ENCODE measurements around the gene DOCK1.

DOCK1 gene

GRCh38 chr10:127015373-127015772, 110.1 kb downstream of the DOCK1 start:
- no peaks in the 10 kb centered on the region for H3K9me3 ChIP-seq (ENCODE audit: control insufficient read depth, low read depth, low read length)
- no peaks in the 10 kb centered on the region for H3K27me3 ChIP-seq (ENCODE audit: control insufficient read depth, insufficient read depth, low read length)
- no peaks in the 10 kb centered on the region for H3K4me1 ChIP-seq (ENCODE audit: control insufficient read depth, low read depth, low read length)
- no peak overlapping the region for H3K9ac ChIP-seq (ENCODE audit: low read length)
- H3K4me3 ChIP-seq (ENCODE audit: low read length), result no peak overlapping the region
- H3K36me3 ChIP-seq (ENCODE audit: control insufficient read depth, low read depth, low read length), result peaks cover 16% of the 10 kb centered on the region
- H3K27ac ChIP-seq (ENCODE audit: low read length), result no peak overlapping the region

DNA sequence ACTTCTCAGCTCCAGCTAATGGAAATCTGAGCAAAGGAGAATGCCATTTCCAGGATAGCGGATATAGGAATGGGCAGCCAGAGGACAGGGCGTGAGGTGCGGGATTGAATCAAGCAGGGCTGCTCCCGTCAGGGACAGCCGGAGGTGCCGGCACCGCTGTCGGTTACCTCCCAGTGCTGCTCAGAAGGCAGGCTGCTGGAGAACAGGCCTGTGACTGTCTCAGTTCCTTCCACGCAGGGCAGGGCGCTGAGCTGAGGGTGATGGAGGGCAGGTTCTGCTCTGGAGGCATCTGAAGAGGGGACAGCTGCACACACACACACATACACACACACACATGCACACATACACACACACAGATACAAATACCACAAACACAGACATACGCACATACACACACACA, 111.1 kb downstream of the DOCK1 start:
- Histone ChIP-seq H3K27ac (ENCODE audit: low read length) (no peak overlapping the region), H3K27me3 (ENCODE audit: control insufficient read depth, insufficient read depth, low read length) (no peaks in the 10 kb centered on the region), H3K9me3 (ENCODE audit: control insufficient read depth, low read depth, low read length) (no peaks in the 10 kb centered on the region), H3K4me1 (ENCODE audit: control insufficient read depth, low read depth, low read length) (no peaks in the 10 kb centered on the region), H3K9ac (ENCODE audit: low read length) (no peak overlapping the region), H3K36me3 (ENCODE audit: control insufficient read depth, low read depth, low read length) (peaks cover 16% of the 10 kb centered on the region), H3K4me3 (ENCODE audit: low read length) (no peak overlapping the region)

DNA sequence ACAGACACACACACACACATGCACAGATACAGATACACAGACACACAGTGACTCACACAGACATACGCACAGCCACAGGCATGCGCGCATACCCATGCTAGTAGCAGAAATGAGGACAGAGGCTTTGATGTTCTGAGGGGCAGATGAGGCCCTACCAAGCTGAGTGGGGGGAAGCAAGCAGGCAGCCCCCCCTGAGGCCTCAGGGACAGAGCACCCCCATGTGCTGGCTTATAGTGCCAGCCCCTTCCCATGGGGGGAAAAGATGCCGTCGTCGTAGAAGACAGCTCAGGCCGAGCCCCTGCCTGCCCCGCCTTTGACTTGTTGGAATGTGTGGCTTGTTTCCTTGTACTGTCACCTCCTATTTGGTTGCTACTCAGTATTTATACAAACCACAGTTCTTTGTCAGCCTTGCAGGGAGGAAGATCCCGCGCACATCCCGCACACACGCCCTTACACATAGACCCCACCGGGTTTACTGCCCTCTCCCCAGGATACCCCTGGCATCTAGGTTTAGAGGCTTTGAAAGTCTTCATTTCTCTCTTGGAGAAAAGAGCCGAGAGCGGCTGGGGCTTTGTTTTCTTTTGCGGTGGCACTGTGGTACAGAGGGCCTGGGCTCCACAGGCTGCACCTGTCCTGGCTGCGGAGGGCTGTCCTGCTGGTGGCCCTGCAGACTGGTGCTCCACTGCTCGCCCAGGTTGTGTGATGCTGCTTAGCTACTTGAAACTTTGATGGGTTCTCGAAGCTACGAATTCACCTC, 112.5 kb downstream of the DOCK1 start:
- Histone ChIP-seq H3K9me3 (ENCODE audit: control insufficient read depth, low read depth, low read length) (no peaks in the 10 kb centered on the region), H3K4me3 (ENCODE audit: low read length) (no peak overlapping the region), H3K4me1 (ENCODE audit: control insufficient read depth, low read depth, low read length) (no peaks in the 10 kb centered on the region), H3K27ac (ENCODE audit: low read length) (no peak overlapping the region), H3K9ac (ENCODE audit: low read length) (no peak overlapping the region), H3K36me3 (ENCODE audit: control insufficient read depth, low read depth, low read length) (peaks cover 14% of the 10 kb centered on the region), H3K27me3 (ENCODE audit: control insufficient read depth, insufficient read depth, low read length) (no peaks in the 10 kb centered on the region)

GRCh38 chr10:127018298-127018650, 113.0 kb downstream of the DOCK1 start:
- no peak overlapping the region for H3K27ac ChIP-seq (ENCODE audit: low read length)
- no peaks in the 10 kb centered on the region for H3K4me1 ChIP-seq (ENCODE audit: control insufficient read depth, low read depth, low read length)
- peaks cover 14% of the 10 kb centered on the region for H3K36me3 ChIP-seq (ENCODE audit: control insufficient read depth, low read depth, low read length)
- no peak overlapping the region for H3K9ac ChIP-seq (ENCODE audit: low read length)
- no peak overlapping the region for H3K4me3 ChIP-seq (ENCODE audit: low read length)
- H3K27me3 ChIP-seq (ENCODE audit: control insufficient read depth, insufficient read depth, low read length), result no peaks in the 10 kb centered on the region
- no peaks in the 10 kb centered on the region for H3K9me3 ChIP-seq (ENCODE audit: control insufficient read depth, low read depth, low read length)

DNA sequence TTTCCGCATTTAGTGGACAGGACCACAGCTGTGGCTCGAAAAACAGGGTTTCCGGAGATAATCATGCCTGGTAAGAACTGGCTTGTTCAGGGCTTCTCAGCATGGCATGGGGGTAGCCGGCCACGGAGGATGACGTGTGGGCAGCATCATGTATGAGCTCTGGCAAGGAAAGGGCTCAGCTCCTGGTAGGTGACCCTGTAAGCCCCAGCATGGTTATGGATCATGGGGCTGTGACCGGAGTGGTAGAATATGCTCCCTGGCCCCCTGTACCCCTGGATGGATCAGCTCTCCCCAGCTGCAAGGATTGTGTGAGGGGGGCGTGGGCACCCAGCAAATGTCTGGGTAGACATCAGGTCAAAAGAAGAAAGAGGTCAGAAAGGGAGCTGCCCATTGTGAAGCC, 113.5 kb downstream of the DOCK1 start:
- Histone ChIP-seq H3K4me1 (ENCODE audit: control insufficient read depth, low read depth, low read length) (no peaks in the 10 kb centered on the region), H3K9ac (ENCODE audit: low read length) (no peak overlapping the region), H3K27ac (ENCODE audit: low read length) (no peak overlapping the region), H3K4me3 (ENCODE audit: low read length) (no peak overlapping the region), H3K27me3 (ENCODE audit: control insufficient read depth, insufficient read depth, low read length) (no peaks in the 10 kb centered on the region), H3K36me3 (ENCODE audit: control insufficient read depth, low read depth, low read length) (peaks cover 15% of the 10 kb centered on the region), H3K9me3 (ENCODE audit: control insufficient read depth, low read depth, low read length) (no peaks in the 10 kb centered on the region)

DNA sequence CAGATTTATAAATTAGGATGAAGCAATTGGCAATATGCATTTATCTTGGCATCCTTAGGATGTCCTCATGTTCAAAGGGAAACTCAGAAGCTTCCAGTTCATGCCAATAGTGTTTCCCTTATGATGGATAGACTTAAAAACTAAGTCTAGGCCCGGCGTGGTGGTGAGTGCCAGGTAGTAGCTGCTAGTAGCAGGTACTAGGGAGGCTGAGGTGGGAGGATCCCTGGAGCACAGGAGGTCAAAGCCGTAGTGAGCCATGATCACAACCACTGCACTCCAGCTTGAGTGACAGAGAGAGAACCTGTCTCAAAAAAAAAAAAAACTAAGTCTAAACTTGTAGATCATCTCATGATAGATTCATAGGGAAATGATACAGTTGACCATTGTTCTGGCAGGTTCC, 115.0 kb downstream of the DOCK1 start:
- H3K27me3 ChIP-seq (ENCODE audit: control insufficient read depth, insufficient read depth, low read length), result no peaks in the 10 kb centered on the region
- H3K4me1 ChIP-seq (ENCODE audit: control insufficient read depth, low read depth, low read length), result no peaks in the 10 kb centered on the region
- H3K9ac ChIP-seq (ENCODE audit: low read length), result no peak overlapping the region
- H3K9me3 ChIP-seq (ENCODE audit: control insufficient read depth, low read depth, low read length), result no peaks in the 10 kb centered on the region
- H3K4me3 ChIP-seq (ENCODE audit: low read length), result no peak overlapping the region
- no peak overlapping the region for H3K27ac ChIP-seq (ENCODE audit: low read length)
- peaks cover 22% of the 10 kb centered on the region for H3K36me3 ChIP-seq (ENCODE audit: control insufficient read depth, low read depth, low read length)

- Histone ChIP-seq H3K9ac (ENCODE audit: low read length) (no peak overlapping the region), H3K27ac (ENCODE audit: low read length) (no peak overlapping the region), H3K4me1 (ENCODE audit: control insufficient read depth, low read depth, low read length) (no peaks in the 10 kb centered on the region), H3K27me3 (ENCODE audit: control insufficient read depth, insufficient read depth, low read length) (no peaks in the 10 kb centered on the region), H3K36me3 (ENCODE audit: control insufficient read depth, low read depth, low read length) (peaks cover 27% of the 10 kb centered on the region), H3K4me3 (ENCODE audit: low read length) (no peak overlapping the region), H3K9me3 (ENCODE audit: control insufficient read depth, low read depth, low read length) (no peaks in the 10 kb centered on the region)
Measured at GRCh38 chr10:127021801-127022200, 116.6 kb downstream of the DOCK1 start.

DNA sequence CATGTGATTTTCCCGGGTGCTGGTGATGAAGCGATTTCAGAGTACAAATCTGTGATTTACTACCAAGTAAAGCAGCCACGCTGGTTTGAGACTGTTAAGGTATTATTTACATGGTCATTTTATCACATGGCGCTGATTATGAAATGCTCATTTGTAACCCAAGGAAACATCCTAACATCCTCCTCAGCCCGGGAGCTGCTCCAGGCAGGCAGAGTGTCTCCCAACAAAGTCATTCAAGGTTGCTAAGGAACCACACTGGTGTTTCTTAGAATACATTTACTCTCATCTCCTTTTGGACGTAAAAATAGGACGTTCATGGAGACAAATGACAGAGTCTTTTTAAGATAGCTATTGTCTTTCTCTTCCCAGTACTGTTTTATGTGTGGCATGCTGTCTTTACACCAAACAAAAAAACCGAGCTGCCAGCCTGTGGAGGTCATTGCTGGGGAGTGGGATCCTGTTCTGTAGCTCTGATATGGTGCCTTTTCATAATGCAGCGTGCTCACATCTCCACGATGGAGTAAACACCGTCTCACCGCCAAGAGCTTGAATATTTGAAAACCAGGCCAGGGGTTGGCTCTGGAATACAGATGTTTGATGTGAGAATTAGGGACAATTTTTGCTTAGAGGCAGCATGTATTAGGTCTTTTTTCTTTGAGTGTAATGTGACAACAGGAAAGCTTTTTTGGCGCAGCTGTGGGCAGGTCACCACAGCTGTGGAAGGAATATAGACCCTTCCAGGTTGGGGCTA, 119.6 kb downstream of the DOCK1 start:
- H3K9ac ChIP-seq (ENCODE audit: low read length), result no peak overlapping the region
- peaks cover 36% of the 10 kb centered on the region for H3K36me3 ChIP-seq (ENCODE audit: control insufficient read depth, low read depth, low read length)
- no peaks in the 10 kb centered on the region for H3K27me3 ChIP-seq (ENCODE audit: control insufficient read depth, insufficient read depth, low read length)
- no peak overlapping the region for H3K27ac ChIP-seq (ENCODE audit: low read length)
- no peaks in the 10 kb centered on the region for H3K9me3 ChIP-seq (ENCODE audit: control insufficient read depth, low read depth, low read length)
- H3K4me3 ChIP-seq (ENCODE audit: low read length), result no peak overlapping the region
- H3K4me1 ChIP-seq (ENCODE audit: control insufficient read depth, low read depth, low read length), result no peaks in the 10 kb centered on the region

GRCh38 chr10:127027786-127028185, 122.6 kb downstream of the DOCK1 start:
- H3K4me1 ChIP-seq (ENCODE audit: control insufficient read depth, low read depth, low read length), result no peaks in the 10 kb centered on the region
- H3K4me3 ChIP-seq (ENCODE audit: low read length), result no peak overlapping the region
- no peak overlapping the region for H3K9ac ChIP-seq (ENCODE audit: low read length)
- peaks cover 47% of the 10 kb centered on the region for H3K36me3 ChIP-seq (ENCODE audit: control insufficient read depth, low read depth, low read length)
- H3K9me3 ChIP-seq (ENCODE audit: control insufficient read depth, low read depth, low read length), result no peaks in the 10 kb centered on the region
- no peak overlapping the region for H3K27ac ChIP-seq (ENCODE audit: low read length)
- H3K27me3 ChIP-seq (ENCODE audit: control insufficient read depth, insufficient read depth, low read length), result no peaks in the 10 kb centered on the region

- no peak overlapping the region for H3K4me3 ChIP-seq (ENCODE audit: low read length)
- H3K9ac ChIP-seq (ENCODE audit: low read length), result no peak overlapping the region
- peaks cover 53% of the 10 kb centered on the region for H3K36me3 ChIP-seq (ENCODE audit: control insufficient read depth, low read depth, low read length)
Measured at GRCh38 chr10:127028556-127028955, 123.3 kb downstream of the DOCK1 start.

GRCh38 chr10:127029061-127029460, 123.8 kb downstream of the DOCK1 start:
- Histone ChIP-seq H3K36me3 (ENCODE audit: control insufficient read depth, low read depth, low read length) (peaks cover 48% of the 10 kb centered on the region), H3K27ac (ENCODE audit: low read length) (no peak overlapping the region), H3K9me3 (ENCODE audit: control insufficient read depth, low read depth, low read length) (no peaks in the 10 kb centered on the region), H3K27me3 (ENCODE audit: control insufficient read depth, insufficient read depth, low read length) (no peaks in the 10 kb centered on the region), H3K4me1 (ENCODE audit: control insufficient read depth, low read depth, low read length) (no peaks in the 10 kb centered on the region), H3K9ac (ENCODE audit: low read length) (no peak overlapping the region), H3K4me3 (ENCODE audit: low read length) (no peak overlapping the region)

More at GRCh38 chr10:127028556-127028955, 123.3 kb downstream of the DOCK1 start:
- no peaks in the 10 kb centered on the region for H3K4me1 ChIP-seq (ENCODE audit: control insufficient read depth, low read depth, low read length)
- H3K27me3 ChIP-seq (ENCODE audit: control insufficient read depth, insufficient read depth, low read length), result no peaks in the 10 kb centered on the region
- no peaks in the 10 kb centered on the region for H3K9me3 ChIP-seq (ENCODE audit: control insufficient read depth, low read depth, low read length)
- no peak overlapping the region for H3K27ac ChIP-seq (ENCODE audit: low read length)
